GM21526 (cell line): ENCODE data around the gene ZNF579.
"Not testable (repeated sequence)": the region's sequence is repeated elsewhere in the genome, so short reads cannot be mapped to it uniquely, and the experiment has no call there.

Experiments used
- ATAC-seq: cut with Tn5 transposase; IDR thresholded peaks from one replicate; pipeline ENCODE4 v1.9.1; 2021; ENCODE audit warnings: moderate library complexity; ENCODE audit not compliant: unreplicated experiment, low FRiP score

Gene ZNF579

DNA sequence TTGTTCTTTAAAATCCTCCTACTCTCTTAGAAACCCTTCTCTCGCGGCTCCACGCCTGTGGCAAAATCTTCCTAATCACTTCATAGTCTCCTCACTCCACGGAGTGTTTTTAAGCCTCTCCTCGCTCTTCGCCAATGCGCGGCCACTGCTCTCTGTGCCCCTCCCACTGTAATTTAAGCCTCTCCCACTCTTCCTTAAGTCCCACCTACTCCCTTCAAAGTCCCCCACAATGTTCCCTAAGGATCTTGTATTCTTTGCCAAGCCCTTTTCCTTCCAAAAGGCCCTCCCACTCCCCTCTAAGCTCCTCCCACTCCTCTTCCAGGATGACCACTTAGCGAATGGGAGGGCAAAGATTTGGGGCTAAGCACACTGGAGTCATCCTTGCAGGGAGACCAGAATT lies 17.4 kb upstream of the ZNF579 start:
- no peak for ATAC-seq

DNA sequence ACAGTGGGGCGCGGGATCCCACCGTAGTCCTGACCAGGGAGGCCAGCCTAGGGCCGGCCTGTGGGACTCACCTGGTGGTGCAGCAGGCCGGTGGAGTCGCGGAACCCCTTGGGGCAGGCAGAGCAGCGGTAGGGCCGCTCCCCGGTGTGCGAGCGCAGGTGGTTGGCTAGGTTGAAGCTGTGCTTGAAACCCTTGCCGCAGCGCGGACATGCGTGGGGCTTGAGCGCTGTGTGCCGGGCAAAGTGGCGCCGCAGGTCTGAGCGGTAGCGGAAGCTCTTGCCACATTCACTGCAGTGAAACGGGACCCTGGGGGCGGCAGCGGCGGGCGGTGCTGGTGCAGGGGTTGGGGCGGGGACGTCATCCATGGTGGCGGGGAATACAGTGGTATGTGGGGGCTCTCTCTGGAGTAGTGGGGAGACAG lies 16.9 kb upstream of the ZNF579 start:
- no peak for ATAC-seq

DNA sequence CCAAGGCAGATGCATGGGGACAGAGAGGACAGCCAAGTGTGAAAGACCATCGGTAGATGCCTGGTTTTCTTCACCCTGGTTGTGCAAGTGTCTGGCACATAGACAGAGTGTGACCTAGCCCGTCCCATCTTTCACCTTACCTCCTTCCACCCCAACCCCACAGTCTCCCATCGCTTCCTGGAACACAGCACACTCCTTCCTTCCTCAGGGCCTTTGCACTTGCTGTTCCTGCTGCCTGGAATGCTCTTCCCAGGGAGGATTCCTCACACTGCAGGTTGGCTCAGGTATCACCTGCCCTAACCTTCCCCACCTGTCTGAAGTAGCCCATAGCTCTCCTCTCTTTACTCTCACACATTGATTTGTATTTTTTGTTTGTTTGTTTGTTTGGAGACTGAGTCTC lies 15.7 kb upstream of the ZNF579 start:
- ATAC-seq = no peak

DNA sequence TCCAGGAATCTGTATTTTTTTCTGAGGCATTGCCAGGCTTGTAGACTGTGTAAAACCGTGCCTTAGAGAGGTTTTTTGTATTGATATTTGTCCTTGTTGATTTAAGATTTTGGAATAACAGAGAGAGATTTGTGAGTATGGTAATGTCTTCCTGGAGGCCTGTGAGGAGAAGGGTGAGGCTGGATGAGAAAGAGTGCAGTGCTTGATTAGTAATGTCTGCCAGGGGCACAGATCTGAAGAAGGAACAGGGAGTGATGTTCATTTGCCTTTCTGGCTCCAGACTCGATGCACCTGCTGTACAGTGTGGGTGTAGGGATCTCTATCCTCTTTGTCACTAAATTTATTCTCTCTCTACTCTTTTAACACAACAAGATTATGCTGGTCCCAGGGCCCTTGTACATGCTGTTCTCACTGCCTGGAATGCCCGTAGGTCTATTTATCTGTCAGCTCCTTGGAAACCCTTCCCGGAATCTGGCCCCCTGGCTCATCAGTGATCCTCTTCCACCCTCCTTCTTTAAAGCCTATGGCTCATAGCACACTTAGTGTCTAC lies 14.4 kb upstream of the ZNF579 start:
- no peak for ATAC-seq

DNA sequence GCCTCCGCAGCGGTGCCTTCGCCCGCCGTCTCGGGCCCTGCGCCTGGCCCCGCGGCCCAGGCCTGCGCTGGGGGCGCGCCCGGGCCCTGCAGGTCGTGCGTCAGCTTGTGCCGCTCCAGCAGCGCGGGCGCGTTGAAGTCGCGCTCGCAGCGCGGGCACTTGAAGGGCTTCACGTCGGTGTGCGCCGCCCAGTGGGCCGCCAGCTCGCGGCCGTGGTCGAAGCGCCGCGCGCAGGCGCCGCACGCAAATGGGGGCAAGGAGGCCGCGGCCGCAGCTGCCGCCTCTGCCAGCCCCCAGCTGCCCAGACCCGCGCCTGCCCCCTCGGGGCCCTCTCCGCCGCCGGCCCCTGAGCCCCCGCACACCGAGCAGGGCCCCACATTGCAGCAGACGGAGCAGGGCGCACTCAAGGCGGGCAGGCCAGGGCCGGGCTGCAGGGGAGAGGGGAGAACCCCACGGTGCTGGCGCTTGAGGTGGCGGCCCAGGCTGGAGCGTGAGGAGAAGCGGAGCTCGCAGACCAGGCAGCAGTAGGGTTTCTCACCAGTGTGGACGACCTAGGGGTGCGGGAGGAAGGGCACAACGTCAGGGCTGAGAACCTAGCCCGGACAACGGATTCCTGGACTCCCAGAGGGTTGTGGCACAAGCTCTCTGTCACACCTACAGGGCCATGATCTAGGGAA lies 12.6 kb upstream of the ZNF579 start:
- no peak for ATAC-seq

DNA sequence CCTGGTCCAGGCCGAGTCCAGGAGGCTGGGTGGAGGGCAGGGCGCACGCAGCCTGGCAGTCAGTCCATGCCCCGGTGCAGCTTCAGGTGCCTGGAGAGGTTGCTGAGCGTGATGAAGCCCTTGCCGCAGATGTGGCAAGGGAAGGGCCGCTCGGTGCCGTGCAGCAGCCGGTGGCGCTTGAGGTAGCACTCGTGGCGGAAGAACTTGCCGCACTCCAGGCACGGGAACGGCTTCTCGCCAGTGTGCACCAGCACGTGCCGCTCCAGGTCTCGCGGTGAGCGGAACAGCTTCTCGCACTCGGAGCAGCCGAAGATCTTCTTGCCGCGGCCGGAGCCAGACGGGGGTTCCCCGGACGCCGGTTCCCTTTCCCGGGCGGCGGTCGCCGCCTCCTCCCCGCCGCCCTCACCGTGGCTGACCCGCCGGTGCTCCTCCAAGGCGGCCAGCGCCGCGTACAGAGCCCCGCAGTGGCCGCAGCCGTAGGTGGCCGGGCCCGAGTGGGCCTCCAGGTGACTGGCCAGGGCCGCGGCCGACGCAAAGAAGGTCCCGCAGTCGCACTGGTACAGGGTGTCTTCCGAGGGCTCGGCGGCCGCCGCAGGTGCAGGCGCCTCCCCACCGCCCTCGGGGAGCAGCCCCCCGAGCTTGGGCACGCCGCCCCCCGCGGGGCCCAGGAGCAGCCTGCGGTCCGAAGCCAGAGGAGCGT lies 11.9 kb upstream of the ZNF579 start:
- ATAC-seq = no peak

DNA sequence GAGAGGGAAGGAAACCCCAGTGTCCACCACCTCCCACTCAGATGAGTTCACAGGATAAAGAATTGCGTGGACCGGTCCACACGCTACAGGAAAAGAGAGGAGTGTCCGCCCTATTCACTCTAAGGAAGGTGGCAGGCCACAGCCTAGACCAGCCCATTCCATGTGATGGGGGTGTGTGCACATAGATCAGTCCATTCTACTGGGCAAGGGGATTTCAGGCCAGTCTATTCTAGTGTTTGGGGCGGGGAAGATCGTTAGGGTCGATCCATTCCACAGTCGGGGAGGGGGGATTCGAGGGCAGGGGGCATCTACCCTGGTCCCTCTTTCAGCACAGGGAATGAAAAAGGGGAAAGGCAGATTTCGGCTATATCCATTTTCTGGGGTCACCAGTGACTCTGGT lies 10.9 kb upstream of the ZNF579 start:
- ATAC-seq = no peak

DNA sequence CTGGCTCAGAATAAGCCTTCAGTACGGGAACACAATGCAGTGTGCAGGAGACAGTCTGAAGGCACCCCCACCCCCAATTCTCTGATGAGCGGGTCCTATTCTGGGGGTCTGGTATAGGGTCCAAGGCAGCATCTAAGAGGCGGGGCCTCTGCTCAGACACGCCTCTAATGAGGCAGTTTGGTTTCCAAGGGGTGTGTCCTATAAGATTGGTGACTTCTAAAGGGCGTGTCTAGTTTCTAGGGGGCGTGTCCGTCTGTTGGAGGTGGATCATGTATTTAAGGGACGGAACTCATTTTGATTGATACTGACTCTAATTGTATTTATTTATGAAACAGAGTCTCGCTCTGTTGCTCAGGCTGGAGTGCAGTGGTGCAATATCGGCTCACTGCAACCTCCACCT lies 10.0 kb upstream of the ZNF579 start:
- no peak for ATAC-seq

DNA sequence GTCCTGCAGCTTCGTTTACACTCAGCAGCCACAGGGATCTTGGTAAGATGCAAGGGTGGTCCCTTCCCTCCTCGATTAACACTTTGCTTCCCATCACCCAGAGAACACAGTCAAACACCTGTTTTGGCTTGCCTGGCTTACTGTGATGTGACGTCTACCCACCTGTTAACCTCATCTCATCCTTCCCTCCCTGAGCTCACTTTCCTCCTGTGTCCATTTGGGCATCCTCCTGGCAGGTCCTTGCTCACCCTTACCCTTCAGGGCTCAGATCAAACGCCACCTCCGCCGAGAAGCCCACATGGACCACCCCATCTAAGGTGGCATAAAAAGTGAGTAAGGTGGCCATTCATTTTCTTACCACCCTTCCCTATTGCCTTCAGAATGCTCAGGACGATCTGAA lies 9.5 kb upstream of the ZNF579 start:
- ATAC-seq = no peak

DNA sequence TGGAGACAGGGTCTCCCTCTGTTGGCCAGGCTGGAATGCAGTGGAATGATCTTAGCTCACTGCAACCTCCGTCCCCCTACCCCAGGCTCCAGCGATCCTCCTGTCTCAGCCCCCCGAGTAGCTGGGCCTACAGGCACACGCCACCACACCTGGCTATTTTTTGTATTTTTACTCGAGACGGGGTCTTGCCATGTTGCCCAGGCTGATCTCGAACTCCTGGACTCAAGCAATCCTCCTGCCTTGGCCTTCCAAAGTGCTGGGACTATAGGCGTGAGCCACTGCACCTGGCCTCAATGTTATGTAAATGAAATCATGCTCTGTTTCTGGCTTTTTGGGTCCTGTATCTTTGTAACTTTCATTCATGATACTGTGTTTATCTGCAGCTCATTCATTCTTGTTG lies 8.1 kb upstream of the ZNF579 start:
- no peak for ATAC-seq

DNA sequence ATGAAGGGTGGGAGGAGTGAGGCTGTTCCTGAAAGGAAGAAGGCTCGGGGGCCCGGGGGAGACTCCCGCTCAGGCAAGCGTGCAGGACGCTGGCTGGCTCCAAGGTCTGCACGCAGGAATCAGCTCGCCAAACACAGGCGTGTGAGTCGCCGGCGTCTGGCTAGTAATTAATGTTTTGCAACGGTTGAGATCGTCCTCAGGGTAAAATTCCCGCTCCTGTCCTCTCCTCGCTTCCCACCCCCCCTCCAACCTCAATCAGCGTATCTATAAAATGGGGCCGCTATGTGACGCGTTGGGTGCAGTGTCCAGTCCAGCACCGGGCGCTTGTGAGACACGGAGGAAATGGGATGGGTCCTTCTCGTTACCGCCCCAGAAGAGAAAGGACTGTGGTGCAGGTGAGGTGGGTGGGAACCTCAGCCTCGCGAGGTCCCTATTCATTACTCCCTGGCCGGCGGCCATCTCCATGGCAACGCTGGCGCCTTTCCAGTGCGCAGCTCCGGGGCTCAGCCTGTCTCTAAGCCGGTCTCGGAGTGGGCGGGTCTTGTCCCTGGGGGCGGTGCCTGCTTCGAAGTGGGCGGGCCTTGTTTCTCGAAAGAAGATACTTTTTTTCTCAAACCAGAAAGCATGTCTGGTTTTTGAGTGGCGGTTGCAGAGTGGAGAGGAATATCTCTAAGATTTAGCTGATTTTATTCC lies 6.5 kb upstream of the ZNF579 start:
- ATAC-seq = peak; percentile 88

DNA sequence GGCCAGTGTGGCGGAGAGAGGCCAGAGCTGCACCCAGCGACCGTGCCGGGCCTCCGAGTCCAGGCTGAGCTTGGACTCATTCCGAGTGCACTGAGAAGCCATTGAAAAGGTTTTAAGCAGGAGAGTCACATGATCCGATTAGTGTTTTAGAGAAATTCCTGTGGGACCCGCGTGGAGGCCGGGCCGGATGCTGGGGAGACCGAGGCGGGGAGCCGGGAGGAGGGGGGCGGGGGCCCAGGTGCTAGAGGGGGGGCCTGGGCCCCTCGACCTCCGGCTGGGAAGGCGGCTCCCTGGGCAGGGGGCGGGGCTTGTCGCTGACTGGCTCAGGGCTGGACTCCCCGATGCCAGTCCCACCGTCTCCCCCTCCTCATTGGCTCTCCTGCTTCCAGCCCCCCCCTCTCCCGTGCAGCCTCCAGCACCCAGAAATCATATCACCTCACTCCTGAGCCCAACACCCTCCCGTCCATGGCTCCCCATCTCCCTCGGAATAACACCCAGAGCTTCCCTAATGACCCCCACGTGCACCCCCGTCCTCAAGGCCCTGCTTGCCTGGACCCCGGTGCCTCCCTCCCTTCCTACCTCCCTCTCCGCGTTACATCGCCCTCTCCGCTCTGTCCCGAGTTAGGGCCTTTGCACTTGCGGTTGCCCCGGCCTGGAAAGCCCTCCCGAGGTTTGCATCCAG lies 5.2 kb upstream of the ZNF579 start:
- ATAC-seq = no peak

DNA sequence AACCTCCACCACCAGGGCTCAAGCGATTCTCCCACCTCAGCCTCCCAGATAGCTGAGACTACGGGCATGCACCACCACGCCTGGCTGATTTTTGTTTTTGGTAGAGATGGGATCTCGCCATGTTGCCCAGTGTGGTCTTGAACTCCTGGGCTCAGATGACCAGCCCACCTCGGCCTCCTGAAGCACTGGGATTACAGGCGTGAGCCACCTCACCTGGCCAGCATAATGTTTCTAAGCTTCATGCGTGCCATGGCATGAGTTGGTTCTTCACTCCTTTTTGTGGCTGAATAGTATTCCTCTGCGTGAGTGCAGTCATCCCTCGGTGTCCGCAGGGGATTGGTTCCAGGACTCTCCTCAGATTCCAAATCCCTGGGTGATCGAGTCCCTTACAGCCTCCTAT lies 4.2 kb upstream of the ZNF579 start:
- ATAC-seq = no peak

DNA sequence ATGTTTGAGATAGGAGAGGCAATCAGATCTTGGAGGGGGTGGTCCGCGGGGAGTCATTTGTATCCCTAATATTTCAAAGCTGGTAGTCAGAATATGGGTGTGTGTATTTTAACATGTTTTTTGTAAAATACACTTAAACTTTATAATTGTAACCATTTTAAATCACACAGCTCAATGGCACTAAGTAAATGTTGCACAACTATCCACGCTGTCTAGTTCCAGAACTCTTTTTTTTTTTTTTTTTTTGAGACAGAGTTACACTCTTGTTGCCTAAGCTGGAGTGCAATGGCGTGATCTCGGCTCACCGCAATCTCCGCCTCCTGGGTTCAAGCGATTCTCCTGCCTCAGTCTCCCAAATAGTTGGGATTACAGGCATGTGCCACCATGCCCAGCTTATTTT lies 3.2 kb upstream of the ZNF579 start:
- not testable (repeated sequence) for ATAC-seq

DNA sequence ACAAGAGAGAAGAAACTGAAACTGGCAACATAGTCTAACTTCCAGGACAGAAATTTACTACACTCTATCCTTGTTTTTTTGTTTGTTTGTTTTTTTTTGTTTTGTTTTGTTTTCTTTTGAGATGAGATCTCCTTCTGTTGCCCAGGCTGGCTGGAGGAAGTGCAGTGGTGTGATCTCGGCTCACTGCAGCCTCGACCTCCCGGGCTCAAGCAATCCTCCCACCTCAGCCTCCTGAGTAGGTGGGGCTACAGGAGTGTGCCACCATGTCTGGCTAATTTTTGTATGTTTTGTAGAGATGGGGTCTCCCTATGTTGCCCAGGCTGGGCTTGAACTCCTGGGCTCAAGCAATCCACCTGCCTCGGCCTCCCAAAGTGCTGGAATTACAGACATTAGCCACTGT lies 1.6 kb upstream of the ZNF579 start:
- ATAC-seq = not testable (repeated sequence)

DNA sequence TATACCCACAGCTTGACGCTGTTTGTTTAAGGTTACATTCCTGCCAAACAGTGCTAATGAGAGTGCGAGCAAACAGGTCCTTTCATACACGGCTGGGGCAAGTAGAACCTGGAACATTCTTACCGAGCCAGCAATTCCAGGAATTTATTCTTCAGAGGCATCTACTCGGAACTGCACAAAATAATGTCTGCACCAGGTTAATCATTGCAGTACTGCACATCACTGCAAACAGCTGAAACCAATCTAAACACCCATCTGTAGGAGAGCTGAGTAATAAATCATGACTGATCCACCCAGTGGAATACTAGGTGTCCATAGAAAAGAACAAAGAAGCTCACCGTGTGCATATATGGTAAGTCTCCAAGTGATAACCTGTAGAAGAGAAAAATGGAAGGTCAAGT lies 1.2 kb upstream of the ZNF579 start:
- no peak for ATAC-seq

DNA sequence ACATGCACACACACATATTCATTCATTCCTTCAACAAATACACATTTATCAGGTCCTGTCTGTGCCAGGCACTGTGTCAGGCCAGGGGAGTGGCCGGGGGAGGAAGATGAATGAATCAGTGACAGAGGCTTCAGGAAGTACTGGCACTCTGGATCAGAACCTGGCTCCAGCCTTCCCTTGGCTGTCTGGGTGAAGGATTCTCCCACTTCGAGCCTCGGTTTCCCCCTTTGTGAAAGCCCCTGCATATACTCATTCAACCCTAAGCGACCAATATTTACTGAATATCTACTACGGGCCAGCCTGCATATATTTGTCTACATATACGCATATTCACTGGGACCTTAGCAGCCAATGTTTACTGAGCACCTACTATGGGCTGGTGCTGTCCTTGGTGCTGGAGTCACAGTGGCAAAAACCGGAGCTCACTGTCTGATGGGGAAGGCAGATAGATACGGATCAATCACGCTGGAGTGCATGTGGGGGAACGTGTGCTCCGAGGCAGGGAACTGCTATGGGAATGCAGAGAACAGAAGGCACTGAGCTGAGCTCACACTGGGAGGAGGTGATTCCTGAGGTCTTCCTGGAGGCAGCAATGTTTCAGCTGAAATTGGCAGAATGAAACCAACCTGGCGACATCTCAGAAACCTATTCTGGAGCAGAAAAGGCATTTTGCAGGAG lies 636 bp upstream of the ZNF579 start:
- no peak for ATAC-seq

DNA sequence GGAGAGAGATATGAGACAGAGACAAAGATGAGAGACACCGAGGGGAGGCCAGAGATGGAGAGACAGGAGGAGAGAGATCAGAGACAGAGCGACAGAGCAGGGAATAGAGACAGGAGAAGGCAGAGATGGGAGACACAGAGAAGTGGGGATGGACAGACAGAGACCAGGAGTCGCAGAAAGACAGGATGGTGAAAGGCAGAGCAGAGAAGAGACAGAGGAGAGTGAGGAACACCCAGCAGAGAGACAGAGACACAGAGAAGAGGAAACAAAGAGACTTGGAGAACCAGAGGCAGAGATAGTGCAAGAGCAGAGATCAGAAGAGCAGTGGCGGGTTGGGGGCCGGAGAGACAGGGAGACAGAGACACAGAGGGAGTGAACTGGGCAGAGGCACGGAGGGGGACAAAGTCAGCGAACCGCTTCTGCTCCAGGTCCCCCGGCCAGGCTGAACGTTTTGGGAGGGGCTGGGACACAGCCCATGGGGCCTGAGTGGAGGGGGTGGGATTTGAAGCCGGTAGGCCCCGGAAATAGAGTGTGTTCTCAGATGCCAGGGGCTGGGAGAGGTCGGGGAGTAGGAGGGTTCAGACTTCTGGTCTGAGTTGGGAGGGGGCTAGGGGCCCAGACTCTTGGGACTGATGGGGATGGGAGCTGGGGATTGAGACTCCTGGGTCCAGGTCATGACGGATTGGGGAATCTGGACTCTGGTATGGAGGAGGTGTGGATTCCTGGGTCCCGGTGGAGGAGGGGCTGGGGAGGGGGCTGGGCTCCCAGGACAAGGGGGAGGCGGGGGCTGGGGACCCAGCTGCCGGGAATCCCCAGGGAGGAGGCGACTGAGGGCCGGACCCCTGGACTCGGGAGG lies 654 bp downstream of the ZNF579 start:
- no peak for ATAC-seq
